ENCODE results near the gene RPAP3. TPM values are rescaled to one million over a fixed set of nuclear protein-coding genes. Genes with fewer than 3 reads are reported as not detected.

RPAP3 gene
- total RNA-seq, 2 donors from 2014 or later: 8.1 to 16.8 TPM

- ATAC-seq (ENCODE audit: insufficient number of reproducible peaks, low FRiP score, low read depth) (no peak), DNase-seq (ENCODE audit: low spot score) (no peak)
Measured at GRCh38 chr12:47616440-47616839, 89.4 kb downstream of the RPAP3 start.

GRCh38 chr12:47615711-47616110 lies 90.1 kb downstream of the RPAP3 start:
- no peak for DNase-seq (ENCODE audit: low spot score)
- no peaks in the 10 kb centered on the region for H3K36me3 ChIP-seq
- H3K4me1 ChIP-seq (ENCODE audit: control insufficient read depth in 1 of 2, low read depth in 2 of 2): no peaks in the 10 kb centered on the region
- H3K27ac ChIP-seq: no peak overlapping the region
- no peak for ATAC-seq (ENCODE audit: insufficient number of reproducible peaks, low FRiP score, low read depth)
- no peaks in the 10 kb centered on the region for H3K27me3 ChIP-seq (replicated peaks; ENCODE audit: insufficient read depth)
- TF ChIP-seq CTCF (IDR thresholded peaks at IDR 0.05): no peak
- H3K9me3 ChIP-seq: no peaks in the 10 kb centered on the region
- no peak overlapping the region for H3K4me3 ChIP-seq

More at GRCh38 chr12:47616440-47616839, 89.4 kb downstream of the RPAP3 start:
- Histone ChIP-seq H3K27me3 (replicated peaks; ENCODE audit: insufficient read depth) (no peaks in the 10 kb centered on the region), H3K4me3 (no peak overlapping the region), H3K36me3 (no peaks in the 10 kb centered on the region), H3K9me3 (no peaks in the 10 kb centered on the region), H3K4me1 (ENCODE audit: control insufficient read depth in 1 of 2, low read depth in 2 of 2) (no peaks in the 10 kb centered on the region), H3K27ac (no peak overlapping the region)
- no peak for TF ChIP-seq CTCF (IDR thresholded peaks at IDR 0.05)

GRCh38 chr12:47614521-47614920 lies 91.3 kb downstream of the RPAP3 start:
- DNase-seq (ENCODE audit: low spot score): no peak
- Histone ChIP-seq H3K9me3 (no peaks in the 10 kb centered on the region), H3K4me3 (no peak overlapping the region), H3K27me3 (replicated peaks; ENCODE audit: insufficient read depth) (no peaks in the 10 kb centered on the region), H3K36me3 (no peaks in the 10 kb centered on the region), H3K4me1 (ENCODE audit: control insufficient read depth in 1 of 2, low read depth in 2 of 2) (no peaks in the 10 kb centered on the region), H3K27ac (no peak overlapping the region)
- no peak for TF ChIP-seq CTCF (IDR thresholded peaks at IDR 0.05)
- no peak for ATAC-seq (ENCODE audit: insufficient number of reproducible peaks, low FRiP score, low read depth)

GRCh38 chr12:47612953-47613352 lies 92.9 kb downstream of the RPAP3 start:
- ATAC-seq (ENCODE audit: insufficient number of reproducible peaks, low FRiP score, low read depth) (no peak), DNase-seq (ENCODE audit: low spot score) (no peak)
- Histone ChIP-seq H3K9me3 (no peaks in the 10 kb centered on the region), H3K36me3 (no peaks in the 10 kb centered on the region), H3K27ac (no peak overlapping the region), H3K4me1 (ENCODE audit: control insufficient read depth in 1 of 2, low read depth in 2 of 2) (no peaks in the 10 kb centered on the region), H3K4me3 (no peak overlapping the region), H3K27me3 (replicated peaks; ENCODE audit: insufficient read depth) (no peaks in the 10 kb centered on the region)
- no peak for TF ChIP-seq CTCF (IDR thresholded peaks at IDR 0.05)

- ATAC-seq (ENCODE audit: insufficient number of reproducible peaks, low FRiP score, low read depth) (no peak), DNase-seq (ENCODE audit: low spot score) (no peak)
- Histone ChIP-seq H3K9me3 (no peaks in the 10 kb centered on the region), H3K36me3 (no peaks in the 10 kb centered on the region), H3K27ac (no peak overlapping the region), H3K4me1 (ENCODE audit: control insufficient read depth in 1 of 2, low read depth in 2 of 2) (no peaks in the 10 kb centered on the region), H3K4me3 (no peak overlapping the region), H3K27me3 (replicated peaks; ENCODE audit: insufficient read depth) (no peaks in the 10 kb centered on the region)
- TF ChIP-seq CTCF (IDR thresholded peaks at IDR 0.05): no peak
Measured at GRCh38 chr12:47611906-47612305, 93.9 kb downstream of the RPAP3 start.

Other genes starting within 250 kb of the RPAP3 start
- gene ENDOU, start 19.5 kb upstream of the RPAP3 start, total RNA-seq: under 1 TPM in 1 of 2 donors, not detected in 1; 0.49 TPM
- 10 to 100 TPM; 40.9 to 77.4 TPM for gene RAPGEF3, start 52.9 kb upstream of the RPAP3 start, total RNA-seq
- 100 to 1,000 TPM in 1 of 2 donors, 10 to 100 TPM in 1; 60.5 to 107 TPM for gene SLC48A1, start 67.2 kb upstream of the RPAP3 start, total RNA-seq
- gene HDAC7, start 113.9 kb upstream of the RPAP3 start, total RNA-seq: 100 to 1,000 TPM in 1 of 2 donors, 10 to 100 TPM in 1; 77.8 to 112 TPM
- 10 to 100 TPM in 1 of 2 donors, 1 to 10 TPM in 1; 6.8 to 10.3 TPM for gene VDR, start 199.0 kb upstream of the RPAP3 start, total RNA-seq

Measured in thoracic aorta (tissue), 2 donors.